Medulla oblongata (tissue), 1 donor: ENCODE measurements around the gene CENPO.
"Not testable (repeated sequence)": the region's sequence is repeated elsewhere in the genome, so short reads cannot be mapped to it uniquely, and the experiment has no call there.

Experiments used
- DNase-seq: peaks from one replicate; pipeline ENCODE4 v3.0.0-alpha.2; 2015; ENCODE audit errors: extremely low spot score

CENPO gene

GRCh38 chr2:24788816-24789215 is 4.4 kb upstream of the CENPO start:
- no peak for DNase-seq

GRCh38 chr2:24791452-24791851 is 1.8 kb upstream of the CENPO start:
- DNase-seq, result no peak

GRCh38 chr2:24792542-24792873 is 717 bp upstream of the CENPO start:
- DNase-seq, result no peak

- DNase-seq, result no peak
Measured at GRCh38 chr2:24793761-24794435, 673 bp downstream of the CENPO start.

GRCh38 chr2:24797644-24798043 is 4.4 kb downstream of the CENPO start:
- DNase-seq, result no peak

GRCh38 chr2:24800487-24800886 is 7.3 kb downstream of the CENPO start:
- DNase-seq, result not testable (repeated sequence)

GRCh38 chr2:24805811-24806660 is 12.8 kb downstream of the CENPO start:
- DNase-seq, result not testable (repeated sequence)

- no peak for DNase-seq
Measured at GRCh38 chr2:24806661-24807036, 13.4 kb downstream of the CENPO start.

- DNase-seq, result no peak
Measured at GRCh38 chr2:24809316-24810007, 16.2 kb downstream of the CENPO start.

GRCh38 chr2:24813691-24814137 is 20.5 kb downstream of the CENPO start:
- DNase-seq, result peak; percentile 68

- no peak for DNase-seq
Measured at GRCh38 chr2:24814516-24814915, 21.3 kb downstream of the CENPO start.

- no peak for DNase-seq
Measured at GRCh38 chr2:24815171-24815570, 21.9 kb downstream of the CENPO start.

GRCh38 chr2:24816404-24816803 is 23.2 kb downstream of the CENPO start:
- no peak for DNase-seq

- DNase-seq, result no peak
Measured at GRCh38 chr2:24816884-24817283, 23.7 kb downstream of the CENPO start.

GRCh38 chr2:24818721-24819167 is 25.5 kb downstream of the CENPO start:
- no peak for DNase-seq

GRCh38 chr2:24819442-24820174 is 26.4 kb downstream of the CENPO start:
- DNase-seq, result no peak

- DNase-seq, result no peak
Measured at GRCh38 chr2:24820175-24820513, 26.9 kb downstream of the CENPO start.

GRCh38 chr2:24820598-24821432 is 27.6 kb downstream of the CENPO start:
- no peak for DNase-seq

- DNase-seq, result no peak
Measured at GRCh38 chr2:24821433-24821891, 28.2 kb downstream of the CENPO start.

- peak; percentile 37 for DNase-seq
Measured at GRCh38 chr2:24822049-24822706, 29.0 kb downstream of the CENPO start.
